ENCODE results near the gene ZNF407.

The ZNF407 gene

GRCh38 chr18:75108579-75109318 is 511.1 kb downstream of the ZNF407 start:
- TF ChIP-seq CTCF (IDR thresholded peaks at IDR 0.05; ENCODE audit: low read depth, low read length, missing control alignments): no peak
- no peak for DNase-seq (ENCODE audit: low read depth)
- H3K4me3 ChIP-seq (ENCODE audit: low read depth, low read length): no peak overlapping the region

- no peak overlapping the region for H3K4me3 ChIP-seq (ENCODE audit: low read depth, low read length)
- no peak for TF ChIP-seq CTCF (IDR thresholded peaks at IDR 0.05; ENCODE audit: low read depth, low read length, missing control alignments)
- no peak for DNase-seq (ENCODE audit: low read depth)
These were observed 511.6 kb downstream of the ZNF407 start for GRCh38 chr18:75109319-75109691.

GRCh38 chr18:75109819-75110218 is 512.1 kb downstream of the ZNF407 start:
- no peak for DNase-seq (ENCODE audit: low read depth)
- no peak for TF ChIP-seq CTCF (IDR thresholded peaks at IDR 0.05; ENCODE audit: low read depth, low read length, missing control alignments)
- no peak overlapping the region for H3K4me3 ChIP-seq (ENCODE audit: low read depth, low read length)

GRCh38 chr18:75110311-75110710 is 512.6 kb downstream of the ZNF407 start:
- no peak overlapping the region for H3K4me3 ChIP-seq (ENCODE audit: low read depth, low read length)
- DNase-seq (ENCODE audit: low read depth): no peak
- no peak for TF ChIP-seq CTCF (IDR thresholded peaks at IDR 0.05; ENCODE audit: low read depth, low read length, missing control alignments)

- TF ChIP-seq CTCF (IDR thresholded peaks at IDR 0.05; ENCODE audit: low read depth, low read length, missing control alignments): no peak
- DNase-seq (ENCODE audit: low read depth): no peak
- no peak overlapping the region for H3K4me3 ChIP-seq (ENCODE audit: low read depth, low read length)
These were observed 513.3 kb downstream of the ZNF407 start for GRCh38 chr18:75110846-75111415.

- DNase-seq (ENCODE audit: low read depth): no peak
- TF ChIP-seq CTCF (IDR thresholded peaks at IDR 0.05; ENCODE audit: low read depth, low read length, missing control alignments): no peak
- no peak overlapping the region for H3K4me3 ChIP-seq (ENCODE audit: low read depth, low read length)
These were observed 514.1 kb downstream of the ZNF407 start for GRCh38 chr18:75111760-75112159.
